AG09309 (cell line): ENCODE measurements around the gene FKBP14.
"Not testable (repeated sequence)": the region's sequence is repeated elsewhere in the genome, so short reads cannot be mapped to it uniquely, and the experiment has no call there.

ENCODE experiments used
- DNase-seq: peaks from one replicate; pipeline ENCODE4 v3.0.0-alpha.2; 2010; ENCODE audit warnings: low read depth
- H3K4me3 ChIP-seq: 2 replicates; pipeline ENCODE4 v1.5.1; 2011; ENCODE audit warnings: mild to moderate bottlenecking, low read depth, low read length, moderate library complexity; ENCODE audit not compliant: control insufficient read depth
- TF ChIP-seq, protein P1 (sequence below): IDR thresholded peaks from 2 replicates; pipeline ENCODE4 v1.5.1; 2011; ENCODE audit warnings: mild to moderate bottlenecking, low read depth, low read length, inconsistent platforms; ENCODE audit not compliant: insufficient read depth, control insufficient read depth; ENCODE audit errors: missing control alignments

The FKBP14 gene

DNA sequence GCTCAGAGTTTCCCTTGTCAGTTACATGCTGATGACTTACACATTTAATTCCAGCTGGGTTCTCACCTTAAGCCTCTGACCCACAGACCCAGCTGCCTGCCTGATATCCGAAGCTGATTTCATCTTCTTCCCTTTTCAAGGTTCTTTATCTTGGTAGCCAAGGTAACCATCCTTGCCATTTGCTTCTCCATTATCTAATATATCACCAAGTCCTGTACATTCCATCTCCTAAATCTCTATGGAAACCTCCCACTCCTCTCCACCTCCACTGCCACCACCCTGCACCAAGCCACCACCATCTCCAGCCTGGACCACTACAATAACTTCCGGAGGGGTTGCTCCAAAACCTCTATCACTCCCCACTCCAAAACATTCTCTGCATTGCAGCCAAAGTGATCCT, 56.8 kb downstream of the FKBP14 start:
- no peak for DNase-seq
- H3K4me3 ChIP-seq: no peak overlapping the region
- TF ChIP-seq, protein P1, sequence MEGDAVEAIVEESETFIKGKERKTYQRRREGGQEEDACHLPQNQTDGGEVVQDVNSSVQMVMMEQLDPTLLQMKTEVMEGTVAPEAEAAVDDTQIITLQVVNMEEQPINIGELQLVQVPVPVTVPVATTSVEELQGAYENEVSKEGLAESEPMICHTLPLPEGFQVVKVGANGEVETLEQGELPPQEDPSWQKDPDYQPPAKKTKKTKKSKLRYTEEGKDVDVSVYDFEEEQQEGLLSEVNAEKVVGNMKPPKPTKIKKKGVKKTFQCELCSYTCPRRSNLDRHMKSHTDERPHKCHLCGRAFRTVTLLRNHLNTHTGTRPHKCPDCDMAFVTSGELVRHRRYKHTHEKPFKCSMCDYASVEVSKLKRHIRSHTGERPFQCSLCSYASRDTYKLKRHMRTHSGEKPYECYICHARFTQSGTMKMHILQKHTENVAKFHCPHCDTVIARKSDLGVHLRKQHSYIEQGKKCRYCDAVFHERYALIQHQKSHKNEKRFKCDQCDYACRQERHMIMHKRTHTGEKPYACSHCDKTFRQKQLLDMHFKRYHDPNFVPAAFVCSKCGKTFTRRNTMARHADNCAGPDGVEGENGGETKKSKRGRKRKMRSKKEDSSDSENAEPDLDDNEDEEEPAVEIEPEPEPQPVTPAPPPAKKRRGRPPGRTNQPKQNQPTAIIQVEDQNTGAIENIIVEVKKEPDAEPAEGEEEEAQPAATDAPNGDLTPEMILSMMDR: no peak

DNA sequence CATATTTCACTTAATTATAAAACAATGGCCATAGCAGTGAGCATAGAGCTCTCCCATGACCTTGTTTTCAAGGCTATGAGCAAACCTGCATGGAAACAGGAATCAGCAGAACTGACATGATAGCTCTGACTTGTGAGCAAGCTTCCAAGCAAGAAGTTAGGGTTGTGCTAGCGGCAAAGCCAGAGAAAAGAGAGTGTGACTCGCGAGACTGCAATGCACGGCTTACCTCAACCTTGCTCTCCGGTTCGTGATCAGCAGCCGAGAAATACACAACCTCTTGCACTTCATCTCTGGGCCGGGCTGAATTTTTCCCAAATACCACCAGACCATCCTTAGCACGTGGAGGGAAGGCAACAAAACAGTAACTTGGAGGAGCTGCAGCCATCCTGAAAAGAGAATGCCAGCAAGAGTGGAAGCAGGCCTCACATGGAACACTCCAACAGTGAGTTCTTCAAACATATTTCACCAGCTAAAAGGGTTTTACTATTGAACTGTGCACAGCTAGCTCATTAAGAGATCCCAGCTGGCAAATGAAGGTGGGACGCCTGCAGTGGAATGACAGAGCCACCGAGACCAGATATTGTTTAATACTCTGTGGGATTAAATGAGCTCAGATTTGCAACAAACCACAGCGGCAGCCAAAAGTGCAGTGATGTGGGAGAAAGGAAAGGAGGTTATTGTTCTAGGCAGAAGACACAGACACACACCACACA, 57.7 kb downstream of the FKBP14 start:
- DNase-seq: no peak
- H3K4me3 ChIP-seq: no peak overlapping the region
- TF ChIP-seq, protein P1: no peak

DNA sequence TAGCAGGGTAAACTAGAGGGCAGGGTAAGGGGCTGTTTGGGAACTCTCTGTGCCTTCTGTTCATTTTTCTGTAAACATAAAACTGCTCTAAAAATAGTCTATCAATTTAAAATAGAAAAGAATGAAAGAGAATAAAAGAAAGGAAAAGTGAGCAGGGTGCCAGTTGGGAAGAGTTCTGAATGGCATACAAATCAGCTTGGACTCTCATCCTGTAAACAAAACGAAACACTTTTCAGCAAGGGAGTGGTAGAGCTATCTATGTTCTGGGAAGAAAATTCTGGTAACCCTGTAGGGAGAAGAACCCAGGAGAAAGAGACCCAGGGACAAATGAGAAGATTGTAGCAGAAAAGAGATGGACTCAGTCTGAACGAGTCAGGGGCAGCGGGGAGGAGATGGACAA, 61.5 kb downstream of the FKBP14 start:
- no peak for DNase-seq
- TF ChIP-seq, protein P1: no peak
- H3K4me3 ChIP-seq: no peak overlapping the region

DNA sequence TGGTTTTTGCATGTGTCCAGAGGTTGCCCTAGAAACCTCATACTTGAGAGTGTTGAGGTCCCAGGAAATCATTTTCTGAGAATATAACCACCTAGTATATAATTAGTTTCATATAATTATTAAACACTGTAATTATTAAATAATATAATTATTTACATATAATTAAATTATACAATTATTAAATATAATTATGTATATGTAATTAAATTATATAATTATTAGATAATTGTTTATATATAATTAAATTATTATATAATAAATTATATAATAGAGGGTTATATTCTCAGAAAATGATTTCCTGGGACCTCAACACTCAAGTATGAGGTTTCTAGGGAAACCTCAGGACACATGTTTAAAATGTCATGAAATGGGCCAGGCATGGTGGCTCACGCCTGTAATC, 64.5 kb downstream of the FKBP14 start:
- no peak overlapping the region for H3K4me3 ChIP-seq
- DNase-seq: no peak
- TF ChIP-seq, protein P1: no peak

DNA sequence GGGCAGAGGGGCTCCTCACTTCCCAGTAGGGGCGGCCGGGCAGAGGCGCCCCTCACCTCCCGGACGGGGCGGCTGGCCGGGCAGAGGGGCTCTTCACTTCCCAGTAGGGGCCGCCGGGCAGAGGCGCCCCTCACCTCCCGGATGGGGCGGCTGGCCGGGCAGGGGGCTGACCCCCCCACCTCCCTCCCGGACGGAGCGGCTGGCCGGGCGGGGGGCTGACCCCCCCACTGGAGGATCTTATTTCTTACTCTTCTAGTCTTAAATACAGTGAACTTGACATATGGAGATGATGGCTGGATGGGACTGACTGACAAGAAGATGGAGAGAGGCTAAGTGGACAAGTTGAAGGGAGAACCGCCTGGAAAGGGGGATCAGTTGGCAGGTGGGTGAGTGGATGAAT, 64.9 kb downstream of the FKBP14 start:
- H3K4me3 ChIP-seq, DNase-seq: not testable (repeated sequence)
